Measurements from ENCODE around the gene SNRPA.
"Not testable (repeated sequence)": the region's sequence is repeated elsewhere in the genome, so short reads cannot be mapped to it uniquely, and the experiment has no call there.

Gene SNRPA

GRCh38 chr19:40777937-40778705 lies 27.1 kb downstream of the SNRPA start, which contains the start of gene RAB4B:
Gene RAB4B, plus strand, starts transcription at chr19:40778247. Its CDS starts 129 bp downstream, at chr19:40778376.
- DNase-seq (ENCODE audit: low spot score): peak; percentile 95

GRCh38 chr19:40778706-40779284 lies 27.8 kb downstream of the SNRPA start:
- no peak for DNase-seq (ENCODE audit: low spot score)

GRCh38 chr19:40780582-40780981 lies 29.6 kb downstream of the SNRPA start:
- DNase-seq (ENCODE audit: low spot score): no peak

GRCh38 chr19:40781140-40781539 lies 30.1 kb downstream of the SNRPA start:
- no peak for DNase-seq (ENCODE audit: low spot score)

GRCh38 chr19:40783711-40784110 lies 32.7 kb downstream of the SNRPA start:
- no peak for DNase-seq (ENCODE audit: low spot score)

GRCh38 chr19:40784146-40784545 lies 33.1 kb downstream of the SNRPA start:
- not testable (repeated sequence) for DNase-seq (ENCODE audit: low spot score)

- no peak for DNase-seq (ENCODE audit: low spot score)
Observed at GRCh38 chr19:40785526-40785925, 34.5 kb downstream of the SNRPA start.

- DNase-seq (ENCODE audit: low spot score): no peak
Observed at GRCh38 chr19:40786060-40787037, 35.3 kb downstream of the SNRPA start.

- DNase-seq (ENCODE audit: low spot score): no peak
Observed at GRCh38 chr19:40791349-40791748, 40.3 kb downstream of the SNRPA start.

GRCh38 chr19:40791996-40792395 lies 41.0 kb downstream of the SNRPA start:
- DNase-seq (ENCODE audit: low spot score): no peak

- no peak for DNase-seq (ENCODE audit: low spot score)
Observed at GRCh38 chr19:40797166-40797962, 46.4 kb downstream of the SNRPA start.

- DNase-seq (ENCODE audit: low spot score): peak; percentile 83
Observed at GRCh38 chr19:40797963-40798682, 47.1 kb downstream of the SNRPA start.

GRCh38 chr19:40798683-40799557 lies 47.9 kb downstream of the SNRPA start, which contains the start of gene EGLN2:
Gene EGLN2, plus strand, starts transcription at chr19:40799191. Its CDS starts 1,382 bp downstream, at chr19:40800573.
- DNase-seq (ENCODE audit: low spot score): peak; percentile 99

GRCh38 chr19:40799558-40800338 lies 48.7 kb downstream of the SNRPA start:
- peak; percentile 53 for DNase-seq (ENCODE audit: low spot score)

GRCh38 chr19:40800339-40800996 lies 49.5 kb downstream of the SNRPA start:
- no peak for DNase-seq (ENCODE audit: low spot score)

- DNase-seq (ENCODE audit: low spot score): no peak
Observed at GRCh38 chr19:40800997-40801377, 50.0 kb downstream of the SNRPA start.

GRCh38 chr19:40801426-40802299 lies 50.7 kb downstream of the SNRPA start:
- DNase-seq (ENCODE audit: low spot score): no peak

Measured in D341Med (cell line).